GM12865 (cell line): ENCODE results near the gene IL15RA.

ENCODE experiments used
- DNase-seq: peaks from one replicate; pipeline ENCODE4 v3.0.0; 2010; ENCODE audit warnings: low read depth
- H3K4me3 ChIP-seq: 2 replicates; pipeline ENCODE4 v1.5.1; 2011; ENCODE audit warnings: mild to moderate bottlenecking, low read depth, low read length, control low read depth
- CTCF ChIP-seq: IDR thresholded peaks from 2 replicates; pipeline ENCODE4 v1.5.1; 2011; ENCODE audit warnings: low read length, control low read depth, low read depth, inconsistent platforms; ENCODE audit not compliant: insufficient read depth; ENCODE audit errors: missing control alignments

IL15RA gene

GRCh38 chr10:5971315-5971832 lies 6.0 kb downstream of the IL15RA start:
- TF ChIP-seq CTCF = no peak
- peak overlapping the region; percentile 31 for H3K4me3 ChIP-seq
- DNase-seq = peak; percentile 53

GRCh38 chr10:5970527-5970926 lies 6.8 kb downstream of the IL15RA start:
- no peak for DNase-seq
- no peak for TF ChIP-seq CTCF
- no peak overlapping the region for H3K4me3 ChIP-seq

DNA sequence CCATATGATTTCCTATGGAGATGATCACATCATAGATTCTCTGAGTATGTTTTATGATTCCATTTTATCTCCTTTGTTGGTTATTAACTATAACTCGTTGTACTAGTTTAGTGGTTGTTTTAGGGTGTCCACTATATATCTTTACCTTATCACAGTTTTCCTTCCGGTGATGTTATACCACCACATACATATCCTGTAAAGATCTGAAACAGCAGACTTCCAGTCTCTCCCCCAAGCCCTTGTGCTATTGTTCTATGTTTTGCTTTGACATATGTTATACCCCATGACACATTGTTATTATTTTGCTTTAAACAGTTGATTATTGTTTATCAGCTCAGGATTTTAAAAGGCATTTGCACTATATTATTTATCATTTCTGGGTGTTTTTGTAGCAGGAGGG lies 7.3 kb downstream of the IL15RA start:
- no peak for TF ChIP-seq CTCF
- no peak for DNase-seq
- no peak overlapping the region for H3K4me3 ChIP-seq

GRCh38 chr10:5968681-5969453 lies 8.5 kb downstream of the IL15RA start:
- no peak for DNase-seq
- H3K4me3 ChIP-seq = no peak overlapping the region
- TF ChIP-seq CTCF = no peak

GRCh38 chr10:5968037-5968680 lies 9.2 kb downstream of the IL15RA start:
- no peak for DNase-seq
- TF ChIP-seq CTCF = no peak
- H3K4me3 ChIP-seq = no peak overlapping the region

- DNase-seq = no peak
- no peak overlapping the region for H3K4me3 ChIP-seq
- no peak for TF ChIP-seq CTCF
These were observed 12.1 kb downstream of the IL15RA start for GRCh38 chr10:5965266-5965665.
